C4-2B (cell line): ENCODE results near the gene SLC4A2.

ENCODE experiments used
- ZFX ChIP-seq: fragments of 450-650 bp; IDR thresholded peaks from 2 replicates; pipeline ENCODE4 v1.6.1; 2017
- TF ChIP-seq, protein P1 (sequence below): fragments of 450-650 bp; conservative IDR thresholded peaks from 2 replicates; pipeline ENCODE4 v1.5.1; 2017; ENCODE audit warnings: mild to moderate bottlenecking

- TF ChIP-seq, protein P1, sequence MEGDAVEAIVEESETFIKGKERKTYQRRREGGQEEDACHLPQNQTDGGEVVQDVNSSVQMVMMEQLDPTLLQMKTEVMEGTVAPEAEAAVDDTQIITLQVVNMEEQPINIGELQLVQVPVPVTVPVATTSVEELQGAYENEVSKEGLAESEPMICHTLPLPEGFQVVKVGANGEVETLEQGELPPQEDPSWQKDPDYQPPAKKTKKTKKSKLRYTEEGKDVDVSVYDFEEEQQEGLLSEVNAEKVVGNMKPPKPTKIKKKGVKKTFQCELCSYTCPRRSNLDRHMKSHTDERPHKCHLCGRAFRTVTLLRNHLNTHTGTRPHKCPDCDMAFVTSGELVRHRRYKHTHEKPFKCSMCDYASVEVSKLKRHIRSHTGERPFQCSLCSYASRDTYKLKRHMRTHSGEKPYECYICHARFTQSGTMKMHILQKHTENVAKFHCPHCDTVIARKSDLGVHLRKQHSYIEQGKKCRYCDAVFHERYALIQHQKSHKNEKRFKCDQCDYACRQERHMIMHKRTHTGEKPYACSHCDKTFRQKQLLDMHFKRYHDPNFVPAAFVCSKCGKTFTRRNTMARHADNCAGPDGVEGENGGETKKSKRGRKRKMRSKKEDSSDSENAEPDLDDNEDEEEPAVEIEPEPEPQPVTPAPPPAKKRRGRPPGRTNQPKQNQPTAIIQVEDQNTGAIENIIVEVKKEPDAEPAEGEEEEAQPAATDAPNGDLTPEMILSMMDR, result no peak
- no peak for TF ChIP-seq ZFX
Observed at GRCh38 chr7:151095123-151095797, 35.9 kb downstream of the SLC4A2 start.
